NCI-H2196 treated with DMSO at 0.1 percent for 48 hours (cell line): Measurements from ENCODE around the gene RAD23A.

ENCODE experiments used
- DNase-seq: peaks from one replicate; lab custom pipeline; 2025; ENCODE audit not compliant: unreplicated experiment; lab: John Stamatoyannopoulos, UW

RAD23A gene

GRCh38 chr19:12983542-12984142, 38.0 kb downstream of the RAD23A start:
- peak; percentile 43 for DNase-seq

DNA sequence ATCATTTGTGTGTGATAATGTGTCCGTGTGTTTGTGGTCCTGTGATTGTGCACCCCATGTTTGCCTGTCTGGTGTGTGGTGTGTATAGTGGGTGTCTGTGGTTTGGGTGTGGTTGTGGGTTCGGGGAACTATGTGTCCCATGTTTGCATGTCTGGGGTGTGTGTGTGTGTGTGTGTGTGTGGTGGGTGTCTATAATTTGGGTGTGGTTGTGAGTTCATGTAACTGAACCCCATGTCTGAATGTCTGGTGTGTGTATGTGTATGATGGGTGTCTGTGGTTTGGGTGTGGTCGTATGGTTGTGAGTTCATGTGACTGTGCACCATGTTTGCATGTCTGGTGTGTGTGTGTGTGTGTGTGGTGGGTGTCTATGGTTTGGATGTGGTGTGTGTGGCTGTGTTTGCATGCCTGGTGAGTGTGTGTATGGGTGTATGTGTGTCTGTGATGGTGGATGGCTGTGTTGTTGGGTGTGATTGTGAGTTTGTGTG, 38.5 kb downstream of the RAD23A start:
- DNase-seq: no peak

- no peak for DNase-seq
Observed at GRCh38 chr19:12984683-12985048, 39.0 kb downstream of the RAD23A start.

DNA sequence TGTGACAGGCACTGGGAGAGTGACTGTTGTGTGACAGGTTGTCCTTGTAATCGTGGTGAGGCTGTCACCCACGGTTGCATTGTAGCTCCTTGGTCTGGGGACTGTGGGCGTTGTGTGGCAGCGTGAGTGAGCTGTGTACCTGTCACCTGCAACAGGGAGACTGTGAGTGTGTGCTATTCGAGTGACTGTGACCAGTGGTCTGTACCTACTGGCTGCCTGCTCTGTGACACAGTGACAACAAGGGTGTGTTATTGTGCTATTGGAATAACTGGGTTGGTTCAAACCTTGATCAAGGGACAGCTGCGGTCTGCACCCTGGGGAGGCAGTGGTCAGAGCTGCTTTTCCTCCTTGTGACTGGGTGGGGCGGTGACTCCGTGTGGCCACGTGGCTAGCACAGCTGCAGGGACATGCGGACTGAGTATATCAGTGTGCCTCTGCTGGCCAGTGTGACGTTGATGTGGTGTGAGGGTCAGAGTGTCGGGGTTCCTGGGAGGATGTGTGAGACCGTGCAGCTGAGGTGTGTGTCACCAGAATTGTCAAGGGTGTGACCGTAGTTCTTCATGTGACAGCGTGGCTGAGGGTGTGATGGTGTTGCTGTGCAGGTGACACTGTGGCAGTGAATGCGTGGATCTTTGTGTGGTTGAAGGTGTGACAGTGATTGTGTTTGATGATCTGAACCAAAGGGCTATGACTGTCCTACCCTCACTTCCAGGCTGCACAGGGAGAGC, 39.6 kb downstream of the RAD23A start:
- DNase-seq: no peak

DNA sequence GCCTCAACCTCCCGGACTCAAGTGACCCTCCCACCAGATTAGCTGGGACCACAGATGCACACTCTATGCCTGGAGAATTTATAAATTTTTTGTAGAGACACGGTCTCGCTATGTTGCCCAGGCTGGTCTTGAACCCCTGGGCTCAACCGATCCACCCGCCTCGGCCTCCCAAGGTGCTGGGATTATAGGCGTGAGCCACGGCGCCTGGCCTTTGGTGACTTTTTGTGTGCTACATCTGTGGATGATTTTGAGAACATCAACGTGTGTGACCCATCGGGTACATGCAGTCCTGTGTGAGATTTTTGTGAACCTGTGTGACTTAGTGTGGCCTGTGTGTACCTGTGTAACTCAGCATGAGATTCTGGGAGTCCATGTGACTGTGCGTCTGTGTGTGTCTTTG, 41.1 kb downstream of the RAD23A start:
- no peak for DNase-seq

DNA sequence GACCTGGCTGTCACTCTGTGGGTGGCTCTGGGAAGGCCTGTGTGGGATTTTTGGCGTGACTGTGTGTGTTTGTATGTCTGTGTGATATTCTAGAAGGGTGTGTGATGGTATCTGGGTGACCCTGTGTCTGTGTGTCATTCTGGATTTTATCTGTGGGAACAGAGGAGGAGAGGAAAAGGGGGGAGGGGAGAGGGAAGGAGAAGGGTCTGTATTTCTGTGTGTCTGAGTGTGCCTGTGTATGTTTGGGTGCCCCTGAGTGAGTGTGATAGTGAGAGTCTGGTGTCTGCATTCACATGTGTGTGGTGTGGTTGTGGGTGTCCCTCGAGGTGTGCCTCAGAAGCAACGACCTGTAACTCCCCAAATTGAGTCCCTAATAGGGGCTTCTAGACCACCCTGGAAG, 41.5 kb downstream of the RAD23A start:
- no peak for DNase-seq

DNA sequence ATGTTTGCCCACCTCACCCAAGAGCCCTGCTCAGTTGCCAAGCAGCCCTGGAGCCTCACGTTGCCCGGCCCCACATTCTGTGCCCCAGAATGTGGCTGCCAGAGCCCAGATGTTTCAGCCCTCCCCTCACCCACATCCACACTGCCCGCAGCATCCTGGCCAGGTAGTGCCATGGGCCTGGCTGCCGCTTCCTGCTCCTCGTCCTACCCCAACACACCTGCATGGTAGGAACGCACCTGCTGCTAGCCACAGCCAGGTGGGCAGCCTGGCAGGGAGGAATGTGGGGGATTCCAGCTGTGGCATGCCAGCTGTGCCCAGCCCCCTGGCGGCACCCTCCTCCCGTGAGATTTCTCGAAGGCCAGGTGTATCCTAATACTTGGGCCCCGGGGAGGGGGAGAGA, 42.1 kb downstream of the RAD23A start:
- DNase-seq: no peak

- no peak for DNase-seq
Observed at GRCh38 chr19:12990431-12990830, 44.8 kb downstream of the RAD23A start.

- DNase-seq: no peak
Observed at GRCh38 chr19:12990853-12991252, 45.2 kb downstream of the RAD23A start.

DNA sequence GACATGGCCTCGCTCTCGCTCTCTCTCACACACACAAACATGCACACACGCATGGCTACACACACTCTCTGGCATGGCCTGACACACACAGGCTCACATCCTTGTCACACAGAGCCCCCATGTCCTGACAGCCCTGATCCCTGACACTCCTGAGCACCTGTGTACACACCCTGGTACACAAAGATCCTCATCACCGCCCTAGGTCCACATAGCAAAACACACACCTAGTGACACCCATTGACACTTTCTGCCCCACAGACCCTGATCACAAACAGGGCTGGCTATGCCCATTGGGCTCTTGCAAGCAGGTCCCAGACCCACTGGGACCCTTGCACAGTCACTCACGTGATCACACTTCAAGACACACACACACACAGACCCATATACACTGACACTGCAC, 45.6 kb downstream of the RAD23A start:
- no peak for DNase-seq

DNA sequence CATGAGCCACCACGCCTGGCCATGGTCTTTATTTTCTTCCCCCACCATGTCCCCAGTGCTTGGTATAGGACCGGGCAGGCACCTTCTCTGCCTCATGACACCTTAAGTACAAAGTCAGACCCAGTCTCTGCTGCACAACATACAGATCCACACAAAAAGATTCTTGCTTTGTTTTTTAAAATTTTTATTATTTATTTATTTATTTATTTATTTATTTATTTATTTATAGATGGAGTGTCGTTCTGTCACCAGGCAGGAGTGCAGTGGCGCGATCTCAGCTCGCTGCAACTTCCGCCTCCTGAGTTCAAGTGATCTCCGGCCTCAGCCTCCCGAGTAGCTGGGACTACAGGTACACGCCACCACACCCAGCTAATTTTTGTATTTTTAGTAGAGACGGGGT, 47.1 kb downstream of the RAD23A start:
- DNase-seq: no peak

DNA sequence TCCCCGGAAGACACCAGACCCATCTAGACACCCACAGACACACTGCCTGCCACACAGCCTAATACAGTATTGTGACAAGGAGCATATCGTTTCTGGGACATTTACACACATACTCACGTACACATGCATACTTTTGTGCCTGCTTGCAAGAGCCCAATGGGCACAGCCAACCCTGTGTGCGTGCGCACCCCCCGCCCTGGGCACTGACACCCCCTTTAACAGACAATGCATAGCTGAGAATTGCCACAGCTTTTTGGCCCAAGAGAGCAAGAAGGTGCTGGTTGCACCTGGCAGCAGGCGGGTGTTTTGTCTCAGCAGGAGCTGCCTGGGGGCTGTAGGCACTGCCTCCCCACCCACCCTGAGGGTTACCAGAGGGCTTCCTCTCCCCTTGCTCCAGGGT, 47.9 kb downstream of the RAD23A start:
- DNase-seq: no peak

DNA sequence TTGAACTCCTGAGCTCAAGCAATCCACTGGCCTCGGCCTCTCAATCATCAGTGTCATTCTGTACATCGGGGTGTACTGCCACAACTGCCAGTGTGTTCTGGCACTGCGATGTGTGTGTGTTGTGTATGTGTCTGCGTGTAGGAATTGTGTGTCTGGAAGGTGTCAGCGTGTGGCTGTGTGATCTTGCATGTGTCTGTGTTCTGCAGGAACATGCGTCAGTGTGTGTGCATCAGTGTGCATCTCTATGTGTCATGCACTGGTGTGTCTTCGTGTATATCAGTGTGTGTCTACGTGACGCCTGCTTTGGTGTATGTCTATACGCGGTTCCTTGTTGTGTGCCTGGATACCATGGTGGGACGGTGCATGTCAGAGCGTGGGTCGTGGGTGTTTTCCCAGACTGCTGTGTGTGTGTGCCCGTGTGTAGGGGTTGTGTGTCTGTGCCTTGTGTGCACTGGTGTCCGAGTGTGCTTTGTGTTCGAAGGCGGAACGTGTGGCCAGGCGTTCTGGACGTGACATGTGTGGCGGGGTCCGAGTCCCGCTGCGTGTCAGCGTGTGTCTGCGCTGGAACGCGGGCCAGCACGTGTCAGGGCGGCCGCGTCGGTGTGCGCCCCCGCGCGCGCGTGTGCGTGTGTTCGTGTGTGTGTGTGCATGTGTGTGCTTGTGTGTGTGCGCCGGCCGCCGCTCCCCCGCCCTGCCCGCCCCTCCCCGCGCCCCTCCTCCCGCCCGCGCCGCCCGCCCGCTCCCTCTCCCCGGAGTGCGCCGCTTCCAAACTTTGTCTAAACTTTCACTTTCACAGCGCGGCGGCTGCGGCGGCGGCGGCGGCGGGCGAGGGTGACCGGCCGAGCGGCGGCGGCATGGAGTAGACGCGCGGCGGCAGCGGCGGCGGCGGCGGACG, 49.3 kb downstream of the RAD23A start, which contains the start of gene NFIX:
TSS of gene NFIX (plus strand) at position 775 of the 895 bp plus-strand sequence. CDS start 363 bp downstream, outside the sequence.
- DNase-seq: no peak

GRCh38 chr19:12995596-12996405, 50.1 kb downstream of the RAD23A start:
- no peak for DNase-seq

GRCh38 chr19:12996406-12997094, 50.9 kb downstream of the RAD23A start:
- DNase-seq: no peak

GRCh38 chr19:12997179-12997966, 51.7 kb downstream of the RAD23A start:
- no peak for DNase-seq

- no peak for DNase-seq
Observed at GRCh38 chr19:12997967-12998940, 52.6 kb downstream of the RAD23A start.

DNA sequence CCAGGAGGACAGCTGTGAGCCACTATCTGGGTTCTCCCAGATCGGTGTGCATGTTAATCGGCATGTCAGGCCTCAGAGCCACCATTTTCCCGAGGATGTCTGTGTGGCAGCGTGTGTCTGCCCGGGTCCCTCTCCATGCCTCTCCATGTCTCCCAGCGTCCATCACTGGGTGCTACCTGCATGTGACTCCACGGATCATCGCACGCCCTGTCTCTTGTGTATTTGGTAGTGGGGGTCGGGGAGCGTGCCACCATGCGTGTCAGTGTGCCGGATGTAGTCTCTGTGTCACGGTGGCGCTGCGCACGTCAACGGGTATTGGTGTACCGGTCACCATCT, 55.5 kb downstream of the RAD23A start:
- DNase-seq: no peak
